Activated CD8-positive, alpha-beta T cell treated with anti-CD3 and anti-CD28 coated beads, Interleukin-2, amount 10 ng/mL, durations not matched to agents 7 days and 5 days (primary cell): ENCODE results near the gene MICU1. TPM values are rescaled to one million over a fixed set of nuclear protein-coding genes. Genes with fewer than 3 reads are reported as not detected.
"Not testable (repeated sequence)": the region's sequence is repeated elsewhere in the genome, so short reads cannot be mapped to it uniquely, and the experiment has no call there.

Experiments
- ATAC-seq: fragments of 150-1000 bp; cut with Tn5 transposase; one replicate; pipeline ENCODE4 v1.10.0; 2021; ENCODE audit warnings: moderate library complexity
- CTCF ChIA-PET: fragments of 350-600 bp; sonication (Branson Sonifier 250); formaldehyde crosslinking; loops from one replicate; lab custom pipeline; 2021; ENCODE audit warnings: antibody characterized with exemption; lab: Charles Lee
- POLR2A ChIA-PET: fragments of 350-600 bp; sonication (Branson Sonifier 250); formaldehyde crosslinking; loops from one replicate; lab custom pipeline; 2021; ENCODE audit warnings: antibody characterized with exemption; lab: Charles Lee
- DNase-seq: peaks from one replicate; pipeline ENCODE4 v3.0.0-alpha.2; 2020
- H3K27ac Mint-ChIP-seq: one replicate; pipeline ENCODE4 v1.8.0; 2021; ENCODE audit warnings: mild to moderate bottlenecking, mixed read lengths
- H3K27me3 Mint-ChIP-seq: one replicate; pipeline ENCODE4 v1.8.0; 2021; ENCODE audit warnings: low read depth, mixed read lengths
- H3K36me3 Mint-ChIP-seq: one replicate; pipeline ENCODE4 v1.8.0; 2021; ENCODE audit warnings: low read depth, mixed read lengths
- H3K4me1 Mint-ChIP-seq: one replicate; pipeline ENCODE4 v1.8.0; 2021; ENCODE audit warnings: low read depth, mixed read lengths
- H3K4me3 Mint-ChIP-seq: one replicate; pipeline ENCODE4 v1.8.0; 2021; ENCODE audit warnings: mild to moderate bottlenecking, mixed read lengths
- H3K9me3 Mint-ChIP-seq: one replicate; pipeline ENCODE4 v1.8.0; 2022; ENCODE audit warnings: mixed read lengths; ENCODE audit not compliant: insufficient read depth
- total RNA-seq, 2 experiments: library from RNA; stranded (reverse); gene quantifications; one replicate each; pipeline ENCODE4 v1.2.3, GENCODE V29; 2021

MICU1 gene
- 10 to 100 TPM; 23.4 to 26.9 TPM for total RNA-seq

GRCh38 chr10:72625608-72626443 is at the start of gene MICU1:
Gene MICU1 (minus strand): TSS chr10:72626079. CDS start chr10:72566793, 59,286 bp downstream.
- peak within 1 kb of the TSS; percentile 99 for H3K4me3 Mint-ChIP-seq
- ChIA-PET POLR2A (interaction anchor here (0.7 to 1.2 kb wide), 5 partner anchors 58 to 596 kb away, joined by 3 to 4 read pairs (median 3); partner anchors contain the start of genes ASCC1 and MCU), CTCF (interaction anchor here (0.9 to 1.8 kb wide), 3 partner anchors 12 to 70 kb away, joined by 3 to 4 read pairs (median 4); no protein-coding TSS in a partner anchor)
- ATAC-seq (peak; percentile 99), DNase-seq (peak; percentile 97)
- peaks cover 2% of the 10 kb centered on the region for H3K36me3 Mint-ChIP-seq
- no peaks in the 10 kb centered on the region for H3K27me3 Mint-ChIP-seq
- H3K27ac Mint-ChIP-seq = peak within 1 kb of the TSS; percentile 87
- peaks cover 19% of the 10 kb centered on the region for H3K4me1 Mint-ChIP-seq
- H3K9me3 Mint-ChIP-seq = no peaks in the 10 kb centered on the region

GRCh38 chr10:72674174-72674573 is 48.3 kb upstream of the MICU1 start:
- H3K9me3 Mint-ChIP-seq, H3K36me3 Mint-ChIP-seq, CTCF ChIA-PET, H3K27me3 Mint-ChIP-seq, ATAC-seq, POLR2A ChIA-PET, DNase-seq, H3K27ac Mint-ChIP-seq, H3K4me1 Mint-ChIP-seq, H3K4me3 Mint-ChIP-seq: not testable (repeated sequence)

- Mint-ChIP-seq H3K9me3 (no peaks in the 10 kb centered on the region), H3K27ac (no peak overlapping the region), H3K4me3 (no peak overlapping the region), H3K27me3 (peaks cover 7% of the 10 kb centered on the region), H3K36me3 (no peaks in the 10 kb centered on the region), H3K4me1 (no peaks in the 10 kb centered on the region)
- POLR2A ChIA-PET = no interaction called here
- CTCF ChIA-PET = no interaction called here
- ATAC-seq (no peak), DNase-seq (no peak)
Measured at GRCh38 chr10:72673280-72673679, 47.4 kb upstream of the MICU1 start.

- Mint-ChIP-seq H3K9me3 (no peaks in the 10 kb centered on the region), H3K36me3 (no peaks in the 10 kb centered on the region), H3K4me3 (no peak overlapping the region), H3K4me1 (no peaks in the 10 kb centered on the region), H3K27me3 (peaks cover 5% of the 10 kb centered on the region), H3K27ac (no peak overlapping the region)
- ChIA-PET POLR2A (no interaction called here), CTCF (no interaction called here)
- no peak for ATAC-seq
- DNase-seq = no peak
Measured at GRCh38 chr10:72667207-72667864, 41.5 kb upstream of the MICU1 start.

- CTCF ChIA-PET = no interaction called here
- H3K27ac Mint-ChIP-seq = no peak overlapping the region
Measured at GRCh38 chr10:72665925-72666324, 40.0 kb upstream of the MICU1 start.

GRCh38 chr10:72663971-72664370 is 38.1 kb upstream of the MICU1 start:
- CTCF ChIA-PET = interaction anchor here (0.6 to 1.0 kb wide), 2 partner anchors 11 to 42 kb away, joined by 3 read pairs; no protein-coding TSS in a partner anchor
- no peaks in the 10 kb centered on the region for H3K36me3 Mint-ChIP-seq
- no peak for DNase-seq
- no peak overlapping the region for H3K27ac Mint-ChIP-seq
- POLR2A ChIA-PET = no interaction called here
- peaks cover 6% of the 10 kb centered on the region for H3K27me3 Mint-ChIP-seq
- no peak for ATAC-seq
- no peaks in the 10 kb centered on the region for H3K4me1 Mint-ChIP-seq
- no peaks in the 10 kb centered on the region for H3K9me3 Mint-ChIP-seq
- H3K4me3 Mint-ChIP-seq = no peak overlapping the region

More at GRCh38 chr10:72665925-72666324, 40.0 kb upstream of the MICU1 start:
- no peaks in the 10 kb centered on the region for H3K4me1 Mint-ChIP-seq
- no peaks in the 10 kb centered on the region for H3K9me3 Mint-ChIP-seq
- H3K27me3 Mint-ChIP-seq = peaks cover 5% of the 10 kb centered on the region
- no peak overlapping the region for H3K4me3 Mint-ChIP-seq
- ATAC-seq = no peak
- POLR2A ChIA-PET = no interaction called here
- DNase-seq = no peak
- H3K36me3 Mint-ChIP-seq = no peaks in the 10 kb centered on the region

GRCh38 chr10:72661431-72661830 is 35.6 kb upstream of the MICU1 start:
- POLR2A ChIA-PET = no interaction called here
- Mint-ChIP-seq H3K4me3 (no peak overlapping the region), H3K4me1 (no peaks in the 10 kb centered on the region), H3K27ac (no peak overlapping the region), H3K27me3 (peaks cover 2% of the 10 kb centered on the region), H3K9me3 (no peaks in the 10 kb centered on the region), H3K36me3 (no peaks in the 10 kb centered on the region)
- DNase-seq (no peak), ATAC-seq (no peak)
- CTCF ChIA-PET = no interaction called here

GRCh38 chr10:72660220-72660619 is 34.3 kb upstream of the MICU1 start:
- Mint-ChIP-seq H3K27ac (no peak overlapping the region), H3K9me3 (no peaks in the 10 kb centered on the region), H3K4me1 (no peaks in the 10 kb centered on the region), H3K36me3 (no peaks in the 10 kb centered on the region), H3K27me3 (peaks cover 2% of the 10 kb centered on the region), H3K4me3 (no peak overlapping the region)
- ATAC-seq = no peak
- no peak for DNase-seq
- ChIA-PET CTCF (no interaction called here), POLR2A (interaction anchor here (0.6 kb wide), 1 partner anchor 8 kb away, joined by 5 read pairs; no protein-coding TSS in a partner anchor)

GRCh38 chr10:72659694-72660093 is 33.8 kb upstream of the MICU1 start:
- POLR2A ChIA-PET = interaction anchor here (0.6 kb wide), 1 partner anchor 8 kb away, joined by 5 read pairs; no protein-coding TSS in a partner anchor
- Mint-ChIP-seq H3K4me1 (no peaks in the 10 kb centered on the region), H3K27ac (no peak overlapping the region), H3K4me3 (no peak overlapping the region), H3K9me3 (no peaks in the 10 kb centered on the region), H3K27me3 (peaks cover 2% of the 10 kb centered on the region), H3K36me3 (no peaks in the 10 kb centered on the region)
- CTCF ChIA-PET = no interaction called here
- ATAC-seq (no peak), DNase-seq (no peak)

- no peak for ATAC-seq
- Mint-ChIP-seq H3K4me1 (no peaks in the 10 kb centered on the region), H3K27me3 (peaks cover 6% of the 10 kb centered on the region), H3K4me3 (no peak overlapping the region), H3K36me3 (no peaks in the 10 kb centered on the region), H3K9me3 (no peaks in the 10 kb centered on the region), H3K27ac (no peak overlapping the region)
- POLR2A ChIA-PET = interaction anchor here (1.0 kb wide), 1 partner anchor 10 kb away, joined by 5 read pairs; no protein-coding TSS in a partner anchor
- CTCF ChIA-PET = no interaction called here
- DNase-seq = no peak
Measured at GRCh38 chr10:72658696-72659400, 33.0 kb upstream of the MICU1 start.

GRCh38 chr10:72654720-72655119 is 28.8 kb upstream of the MICU1 start:
- CTCF ChIA-PET = no interaction called here
- H3K4me3 Mint-ChIP-seq = no peak overlapping the region
- ATAC-seq = no peak

More at GRCh38 chr10:72654720-72655119, 28.8 kb upstream of the MICU1 start:
- POLR2A ChIA-PET = no interaction called here
- H3K4me1 Mint-ChIP-seq = no peaks in the 10 kb centered on the region
- no peaks in the 10 kb centered on the region for H3K9me3 Mint-ChIP-seq
- no peak for DNase-seq
- peaks cover 7% of the 10 kb centered on the region for H3K27me3 Mint-ChIP-seq
- no peaks in the 10 kb centered on the region for H3K36me3 Mint-ChIP-seq
- H3K27ac Mint-ChIP-seq = no peak overlapping the region
